Gastrocnemius medialis (tissue), 4 donors: ENCODE data around the gene MAP3K5. TPM values are rescaled to one million over a fixed set of nuclear protein-coding genes. Genes with fewer than 3 reads are reported as not detected.

ENCODE experiments used
- ATAC-seq, 2 donors: fragments of 150-250 bp; one replicate each; pipeline ENCODE4 v1.9.1; 2016
- DNase-seq, 2 donors: peaks; one replicate each; pipeline ENCODE4 v3.0.0-alpha.2; 2019
- H3K27ac ChIP-seq, 4 donors: fragments of 200-600 bp; sonication (generic); 1 replicate in 1 of 4; 2 replicates in 3 of 4; pipeline ENCODE4 v1.5.1; 2016 to 2018; ENCODE audit warnings: mild to moderate bottlenecking in 2 of 4, moderate library complexity in 1 of 4
- H3K27me3 ChIP-seq, 3 donors: fragments of 200-600 bp; sonication (generic) in 2 of 3; 1 replicate in 1 of 3; 2 replicates in 2 of 3; pipeline versions ENCODE4 v1.5.1 to v1.6.0; 2016 to 2019; ENCODE audit warnings: mild to moderate bottlenecking in 1 of 3, moderate library complexity in 1 of 3
- H3K36me3 ChIP-seq, 2 donors: fragments of 200-600 bp; sonication (generic) in 1 of 2; one replicate each; pipeline ENCODE4 v1.5.1; 2017 to 2018
- H3K4me1 ChIP-seq, 2 donors: fragments of 200-600 bp; sonication (generic) in 1 of 2; one replicate each; pipeline ENCODE4 v1.5.1; 2016 to 2017; ENCODE audit warnings: mild to moderate bottlenecking in 2 of 2
- H3K4me3 ChIP-seq, 4 donors: fragments of 200-600 bp; sonication (generic) in 3 of 4; 1 replicate in 1 of 4; 2 replicates in 3 of 4; pipeline ENCODE4 v1.5.1; 2016 to 2019; ENCODE audit warnings: mild to moderate bottlenecking in 2 of 4
- H3K9me3 ChIP-seq, 3 donors: fragments of 200-600 bp; sonication (generic) in 2 of 3; 1 replicate in 1 of 3; 2 replicates in 2 of 3; pipeline ENCODE4 v1.5.1; 2016 to 2019
- CTCF ChIP-seq, 5 experiments: fragments of 450-650 bp in 3 of 5; fragments of 200-600 bp in 2 of 5; sonication (generic) in 2 of 5; IDR thresholded peaks in 4 of 5; conservative IDR thresholded peaks in 1 of 5; 1 replicate in 4 of 5; 2 replicates in 1 of 5; pipeline ENCODE4 v1.5.1; 2016 to 2019; ENCODE audit warnings: antibody characterized with exemption in 5 of 5, mild to moderate bottlenecking in 3 of 5, moderate library complexity in 3 of 5
- POLR2A ChIP-seq, 2 donors: fragments of 450-650 bp; IDR thresholded peaks; one replicate each; pipeline ENCODE4 v1.6.1; 2017; ENCODE audit warnings: antibody characterized with exemption in 2 of 2, mild to moderate bottlenecking in 2 of 2, moderate library complexity in 2 of 2
- in situ Hi-C, 4 donors: fragments of 200-750 bp; cut with MboI; loops; one replicate each; pipeline versions ENCODE4 v1.15.0 to v1.8.0; 2017; ENCODE audit warnings: low sequenced_read_pairs in 4 of 4
- intact Hi-C: fragments of 100-400 bp; cut with DNase I; formaldehyde crosslinking; loops from one replicate; pipeline ENCODE4 v1.15.1; 2023; ENCODE audit warnings: low total_unique reads
- total RNA-seq, 4 donors: library from RNA; depleted of rRNA; stranded (reverse); fragments of >200 nt; gene quantifications; one replicate each; pipeline versions ENCODE4 v1.1.0 to v1.2.3, GENCODE V29; 2016

Gene MAP3K5
- total RNA-seq, 4 donors from 2014 or later: 2.9 to 46.9 (median 4.9) TPM

DNA sequence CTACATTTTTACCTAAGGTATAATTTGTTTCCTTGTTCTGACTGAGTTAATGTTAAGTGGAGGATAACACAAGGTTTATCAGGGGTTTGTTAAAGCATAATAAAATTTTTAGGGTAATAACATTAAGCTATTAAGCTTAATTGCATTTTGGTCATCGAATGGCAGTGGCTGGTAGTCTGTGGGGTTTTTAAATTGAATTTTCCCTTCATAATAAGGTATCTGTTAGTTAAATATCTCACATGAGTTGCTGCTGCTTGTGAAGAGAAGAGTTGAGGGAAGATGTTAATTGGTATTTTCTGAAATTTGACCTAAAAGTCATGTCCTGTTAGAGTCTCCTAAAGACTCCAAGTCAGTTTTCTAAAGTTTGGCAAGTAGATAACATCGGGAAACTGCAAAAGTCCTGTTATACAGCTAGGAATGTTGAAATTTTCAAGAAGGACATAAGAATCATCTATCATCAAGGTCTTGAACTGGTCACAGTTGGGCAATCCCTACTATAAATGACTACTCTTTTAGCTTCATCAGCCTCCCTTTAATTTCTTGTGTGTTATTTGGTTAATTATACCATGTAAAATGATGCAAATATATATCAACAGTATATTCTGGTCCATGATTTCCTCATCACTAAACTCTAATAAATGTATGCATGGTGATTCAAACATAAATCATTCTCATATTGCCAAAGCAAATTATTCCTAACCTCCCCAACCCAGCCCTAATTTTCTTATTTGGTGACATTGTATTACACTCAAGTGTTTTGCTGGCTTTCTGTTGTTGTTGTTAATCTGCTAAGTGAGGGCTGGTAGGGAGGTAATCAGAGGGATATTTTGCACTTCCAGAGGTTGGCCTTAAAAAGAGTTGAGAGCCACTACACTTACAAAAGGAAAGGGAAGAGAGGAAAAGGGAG is 64.0 kb downstream of the MAP3K5 start:
- Histone ChIP-seq H3K27ac (no peak overlapping the region), H3K36me3 (no peaks in the 10 kb centered on the region), H3K9me3 (no peaks in the 10 kb centered on the region), H3K27me3 (no peaks in the 10 kb centered on the region), H3K4me3 (no peak overlapping the region), H3K4me1 (no peaks in the 10 kb centered on the region)
- TF ChIP-seq CTCF (IDR thresholded peaks at IDR 0.05 in 4 of 5, conservative IDR thresholded peaks at IDR 0.05 in 1 of 5) (no peak), POLR2A (IDR thresholded peaks at IDR 0.05) (no peak)
- intact Hi-C loops: no loop called here
- DNase-seq: no peak
- ATAC-seq: no peak
- in situ Hi-C loops: no loop called here

GRCh38 chr6:136726837-136727557 is 65.3 kb downstream of the MAP3K5 start:
- no peak for TF ChIP-seq CTCF (IDR thresholded peaks at IDR 0.05 in 4 of 5, conservative IDR thresholded peaks at IDR 0.05 in 1 of 5)
- no peak for TF ChIP-seq POLR2A (IDR thresholded peaks at IDR 0.05)
- Histone ChIP-seq H3K36me3 (no peaks in the 10 kb centered on the region), H3K4me3 (no peak overlapping the region), H3K27ac (no peak overlapping the region), H3K4me1 (no peaks in the 10 kb centered on the region), H3K9me3 (no peaks in the 10 kb centered on the region), H3K27me3 (no peaks in the 10 kb centered on the region)
- DNase-seq (no peak), ATAC-seq (no peak)
- intact Hi-C loops (no loop called here), in situ Hi-C loops (no loop called here)

DNA sequence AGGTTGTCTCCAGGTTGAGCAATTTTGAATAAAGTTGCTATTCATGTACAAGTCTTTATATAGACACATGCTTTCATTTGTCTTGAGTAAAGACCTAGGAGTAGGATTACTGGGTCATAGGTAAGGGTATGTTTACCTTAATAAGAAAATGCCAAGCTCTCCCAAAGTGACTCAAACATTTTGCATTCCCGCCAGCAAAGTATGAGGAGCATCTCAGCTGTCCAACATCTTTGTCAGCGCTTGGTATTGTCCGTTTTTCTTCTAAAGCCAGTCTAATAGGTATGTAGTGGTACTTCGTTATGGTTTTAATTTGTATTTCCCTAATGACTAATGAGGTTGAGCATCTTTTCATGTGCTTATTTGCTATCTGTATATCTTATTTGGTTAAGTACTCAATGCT is 67.2 kb downstream of the MAP3K5 start:
- Histone ChIP-seq H3K27me3 (no peaks in the 10 kb centered on the region), H3K4me3 (no peak overlapping the region), H3K36me3 (no peaks in the 10 kb centered on the region), H3K4me1 (no peaks in the 10 kb centered on the region), H3K9me3 (no peaks in the 10 kb centered on the region), H3K27ac (no peak overlapping the region)
- in situ Hi-C loops (no loop called here), intact Hi-C loops (no loop called here)
- ATAC-seq (no peak), DNase-seq (no peak)
- TF ChIP-seq CTCF (IDR thresholded peaks at IDR 0.05 in 4 of 5, conservative IDR thresholded peaks at IDR 0.05 in 1 of 5) (no peak), POLR2A (IDR thresholded peaks at IDR 0.05) (no peak)

DNA sequence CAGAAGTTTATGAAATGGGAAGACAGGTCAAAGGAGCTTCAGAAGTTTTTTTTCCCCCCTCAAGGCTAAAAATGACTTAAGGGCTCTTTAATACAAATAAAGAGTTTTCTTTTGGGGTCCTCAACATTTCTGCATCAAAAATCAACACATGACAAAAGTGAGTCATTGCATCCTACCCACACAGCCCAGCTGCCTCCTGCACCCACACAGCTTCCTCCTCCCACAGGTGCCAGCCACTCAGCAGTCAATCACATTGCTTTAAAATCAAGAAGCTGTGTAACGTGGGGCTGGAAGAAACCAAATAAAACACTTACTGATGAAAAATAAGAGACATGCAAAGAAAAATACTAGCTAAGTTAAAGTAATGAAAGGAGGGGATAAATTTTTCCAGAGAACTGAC is 68.5 kb downstream of the MAP3K5 start:
- ATAC-seq (no peak), DNase-seq (no peak)
- no peak overlapping the region for H3K4me3 ChIP-seq
- TF ChIP-seq CTCF (IDR thresholded peaks at IDR 0.05 in 4 of 5, conservative IDR thresholded peaks at IDR 0.05 in 1 of 5): no peak
- no peak for TF ChIP-seq POLR2A (IDR thresholded peaks at IDR 0.05)
- no peaks in the 10 kb centered on the region for H3K36me3 ChIP-seq
- H3K4me1 ChIP-seq: no peaks in the 10 kb centered on the region
- no peaks in the 10 kb centered on the region for H3K27me3 ChIP-seq
- H3K27ac ChIP-seq: no peak overlapping the region
- no peaks in the 10 kb centered on the region for H3K9me3 ChIP-seq
- intact Hi-C loops (no loop called here), in situ Hi-C loops (no loop called here)
